Psoas muscle (tissue), 8 donors: Measurements from ENCODE around the gene NSUN5. TPM values are rescaled to one million over a fixed set of nuclear protein-coding genes. Genes with fewer than 3 reads are reported as not detected.
A peak's percentile ranks its signal among the peaks of the same experiment; 100 is the strongest.
"Not testable (repeated sequence)": the region's sequence is repeated elsewhere in the genome, so short reads cannot be mapped to it uniquely, and the experiment has no call there.

Experiments used
- ATAC-seq, 4 donors: fragments of 200-7000 bp; cut with Tn5 transposase; one replicate each; pipeline ENCODE4 v1.9.1; 2020; ENCODE audit warnings: moderate library complexity in 3 of 4, mild to moderate bottlenecking in 2 of 4
- DNase-seq, 2 donors: peaks; one replicate each; pipeline ENCODE4 v3.0.0-alpha.2; 2020
- H3K27ac ChIP-seq: fragments of 200-600 bp; one replicate; pipeline ENCODE4 v1.8.0; 2022
- H3K27me3 ChIP-seq, 3 donors: fragments of 200-600 bp in 1 of 3; one replicate each; pipeline versions ENCODE4 v1.6.1 to v1.8.0; 2013 to 2022; ENCODE audit warnings: low read length in 2 of 3, mild to moderate bottlenecking in 2 of 3, moderate library complexity in 1 of 3; ENCODE audit not compliant: insufficient read depth in 3 of 3
- H3K36me3 ChIP-seq, 2 donors: fragments of 200-600 bp in 1 of 2; one replicate each; pipeline versions ENCODE4 v1.6.1 to v1.8.0; 2013 to 2022; ENCODE audit warnings: low read depth in 1 of 2, mild to moderate bottlenecking in 1 of 2, moderate library complexity in 1 of 2; ENCODE audit not compliant: insufficient read depth in 1 of 2
- H3K4me1 ChIP-seq: fragments of 200-600 bp; one replicate; pipeline ENCODE4 v1.8.0; 2022
- H3K4me3 ChIP-seq: fragments of 200-600 bp; one replicate; pipeline ENCODE4 v1.8.0; 2022; ENCODE audit warnings: mild to moderate bottlenecking
- H3K9me3 ChIP-seq: fragments of 200-600 bp; one replicate; pipeline ENCODE4 v1.8.0; 2022
- WGBS, 3 donors: extraction: QIAGEN DNeasy Blood & Tissue Kit; methylation state at CpG; one replicate each; pipeline versions ENCODE4 v1.1.6 to v1.1.7; 2013; 5-methylcytosine and 5-hydroxymethylcytosine counted together
- intact Hi-C, 2 donors: fragments of 100-400 bp; cut with DNase I; formaldehyde crosslinking; loops; one replicate each; pipeline versions ENCODE4 v1.11.0 to v1.14.2; 2022
- polyA plus RNA-seq, 3 donors: library from polyadenylated mRNA; stranded (reverse); fragments of 200-250 nt; gene quantifications; one replicate each; pipeline ENCODE4 v1.2.3, GENCODE V29; 2013
- total RNA-seq, 4 donors: library from RNA; stranded (reverse); fragmentation: NEBNext Ultra II Directional in 2 of 4; extraction: Animal tissue kit (Norgen Biotek cat#: 25700) in 2 of 4; gene quantifications; one replicate each; pipeline versions ENCODE4 v1.2.1 to v1.2.4, GENCODE V29; 2021 to 2023
- donor health status: healthy with polysubstance abuse.
- donor health status: DM: no; HTN: no; CAD: no; lungs with moderate emphysema.
- donor health status: Bipolar disorder and iron deficiency.
- donor health status: healthy.
- donor health status: DM: yes; HTN: yes; CAD: no.
- donor health status: DM: no; HTN: no; CAD: no.
- donor health status: DM: no; HTN: no; CAD: no.
- donor health status: DM: yes; HTN: yes; CAD: no.

The NSUN5 gene
- total and polyA plus RNA-seq, 7 donors: 18.2 to 65.2 (median 34.0) TPM

DNA sequence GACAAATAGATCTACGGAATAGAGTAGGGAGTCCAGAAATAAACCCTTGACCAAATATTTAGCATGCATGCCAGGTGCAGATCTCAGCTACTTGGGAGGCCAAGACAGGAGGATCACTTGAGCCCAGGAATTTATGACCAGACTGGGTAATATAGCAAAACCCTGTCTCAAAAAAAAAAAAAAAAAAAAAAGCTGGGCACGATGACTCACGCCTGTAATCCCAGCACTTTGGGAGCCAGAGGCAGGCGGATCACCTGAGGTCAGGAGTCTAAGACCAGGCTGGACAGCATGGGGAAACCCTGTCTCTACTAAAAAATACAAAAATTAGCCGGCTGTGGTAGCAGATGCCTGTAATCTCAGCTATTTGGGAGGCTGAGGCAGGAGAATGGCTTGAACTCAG is 31.4 kb downstream of the NSUN5 start:
- H3K9me3 ChIP-seq, H3K4me1 ChIP-seq, H3K27ac ChIP-seq, H3K36me3 ChIP-seq, H3K4me3 ChIP-seq, H3K27me3 ChIP-seq, intact Hi-C loops, DNase-seq: not testable (repeated sequence)
- ATAC-seq: peak; percentile 34 to 79 (median 58)
- WGBS, 3 donors: 17 to 27% (median 27%) methylated on average over 1 of the region's 5 CpGs

GRCh38 chr7:73267813-73268212 is 40.8 kb downstream of the NSUN5 start:
- H3K36me3 ChIP-seq, DNase-seq, H3K27ac ChIP-seq, H3K9me3 ChIP-seq, ATAC-seq, H3K27me3 ChIP-seq, H3K4me3 ChIP-seq, H3K4me1 ChIP-seq, intact Hi-C loops: not testable (repeated sequence)
- 79 to 83% (median 81%) methylated on average over 3 of the region's 4 CpGs for WGBS, 3 donors

DNA sequence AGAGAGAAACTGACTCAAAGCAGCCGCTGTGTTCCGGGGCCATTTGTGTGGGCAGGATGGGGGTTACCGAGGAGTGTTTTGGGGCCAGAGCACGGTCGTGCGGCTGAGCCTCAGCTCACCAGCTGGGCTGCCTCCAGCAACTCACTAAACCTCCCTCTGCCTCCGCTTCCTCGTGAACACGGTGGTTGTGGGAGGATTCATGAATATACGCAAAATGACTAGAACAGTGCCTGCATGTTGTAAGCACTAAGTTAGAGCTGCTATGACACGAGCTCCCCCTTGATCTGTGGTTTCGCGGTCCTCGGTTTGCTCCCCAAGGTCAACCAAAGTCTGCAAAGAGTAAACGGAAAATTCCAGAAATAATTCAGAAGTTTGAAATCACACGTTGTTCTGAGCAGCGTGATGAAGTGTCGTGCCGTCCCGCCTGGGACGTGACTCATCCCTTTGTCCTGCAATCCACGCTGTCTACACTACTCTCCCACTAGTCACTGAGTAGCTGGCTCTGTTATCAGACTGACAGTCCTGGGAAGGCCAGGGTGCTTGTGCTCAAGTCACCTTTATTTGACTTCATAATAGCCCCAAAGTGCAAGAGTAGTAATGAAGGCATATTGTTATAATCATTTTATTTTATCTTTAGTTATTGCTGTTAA is 41.8 kb downstream of the NSUN5 start:
- H3K27ac ChIP-seq, H3K27me3 ChIP-seq, H3K36me3 ChIP-seq, H3K9me3 ChIP-seq, DNase-seq, intact Hi-C loops, H3K4me3 ChIP-seq, H3K4me1 ChIP-seq: not testable (repeated sequence)
- no CpG with 5 or more reads among the region's 22 CpGs for WGBS, 3 donors
- peak; percentile 74 to 97 (median 88) for ATAC-seq

- H3K27ac ChIP-seq, H3K27me3 ChIP-seq, DNase-seq, H3K9me3 ChIP-seq, H3K4me1 ChIP-seq, intact Hi-C loops, H3K4me3 ChIP-seq, ATAC-seq, H3K36me3 ChIP-seq: not testable (repeated sequence)
- 9 to 33% methylated on average over 1 of the region's 2 CpGs; no CpG with 5 or more reads in 1 of the 3 donors for WGBS, 3 donors
Observed at GRCh38 chr7:73262416-73262815, 46.2 kb downstream of the NSUN5 start.

Other genes starting within 250 kb of the NSUN5 start
- gene SPDYE9, start 222.8 kb downstream of the NSUN5 start, total RNA-seq: not detected
- gene SPDYE9, start 222.8 kb downstream of the NSUN5 start, polyA plus RNA-seq: not detected
- gene TRIM50, start 19.3 kb upstream of the NSUN5 start, total RNA-seq: 1 to 10 TPM in 1 of 4 donors, under 1 TPM in 3; 0.25 to 1.3 (median 0.55) TPM
- under 1 TPM; 0.12 to 0.65 (median 0.17) TPM for gene TRIM50, start 19.3 kb upstream of the NSUN5 start, polyA plus RNA-seq
- not detected for gene FKBP6, start 19.3 kb upstream of the NSUN5 start, total RNA-seq
- gene FKBP6, start 19.3 kb upstream of the NSUN5 start, polyA plus RNA-seq: not detected
- gene FZD9, start 125.0 kb upstream of the NSUN5 start, total RNA-seq: 10 to 100 TPM in 2 of 4 donors, 1 to 10 TPM in 2; 4.0 to 10.7 (median 7.5) TPM
- 10 to 100 TPM in 2 of 3 donors, 1 to 10 TPM in 1; 10.0 to 20.9 (median 19.1) TPM for gene FZD9, start 125.0 kb upstream of the NSUN5 start, polyA plus RNA-seq
- 10 to 100 TPM; 39.5 to 49.8 (median 42.3) TPM for gene BAZ1B, start 213.5 kb upstream of the NSUN5 start, total RNA-seq
- gene BAZ1B, start 213.5 kb upstream of the NSUN5 start, polyA plus RNA-seq: 10 to 100 TPM; 15.7 to 50.6 (median 15.8) TPM
- gene BCL7B, start 248.9 kb upstream of the NSUN5 start, total RNA-seq: 10 to 100 TPM; 55.8 to 96.5 (median 88.1) TPM
- gene BCL7B, start 248.9 kb upstream of the NSUN5 start, polyA plus RNA-seq: 100 to 1,000 TPM in 2 of 3 donors, 10 to 100 TPM in 1; 88.7 to 130 (median 105) TPM